Measurements from ENCODE around the gene RPTOR.

Gene RPTOR

GRCh38 chr17:80860101-80860671 is 315.5 kb downstream of the RPTOR start:
- DNase-seq (ENCODE audit: low spot score): no peak
- no peak overlapping the region for H3K4me3 ChIP-seq
- no peak overlapping the region for H3K27ac ChIP-seq

GRCh38 chr17:80860703-80861417 is 316.2 kb downstream of the RPTOR start:
- H3K27ac ChIP-seq: no peak overlapping the region
- TF ChIP-seq CTCF (IDR thresholded peaks at IDR 0.05): no peak
- no peak overlapping the region for H3K4me3 ChIP-seq
- no peak for DNase-seq (ENCODE audit: low spot score)

More at GRCh38 chr17:80860101-80860671, 315.5 kb downstream of the RPTOR start:
- TF ChIP-seq CTCF (IDR thresholded peaks at IDR 0.05): no peak

- TF ChIP-seq CTCF (IDR thresholded peaks at IDR 0.05): no peak
- Histone ChIP-seq H3K4me3 (no peak overlapping the region), H3K27ac (no peak overlapping the region)
- no peak for DNase-seq (ENCODE audit: low spot score)
Observed at GRCh38 chr17:80861418-80861815, 316.8 kb downstream of the RPTOR start.

DNA sequence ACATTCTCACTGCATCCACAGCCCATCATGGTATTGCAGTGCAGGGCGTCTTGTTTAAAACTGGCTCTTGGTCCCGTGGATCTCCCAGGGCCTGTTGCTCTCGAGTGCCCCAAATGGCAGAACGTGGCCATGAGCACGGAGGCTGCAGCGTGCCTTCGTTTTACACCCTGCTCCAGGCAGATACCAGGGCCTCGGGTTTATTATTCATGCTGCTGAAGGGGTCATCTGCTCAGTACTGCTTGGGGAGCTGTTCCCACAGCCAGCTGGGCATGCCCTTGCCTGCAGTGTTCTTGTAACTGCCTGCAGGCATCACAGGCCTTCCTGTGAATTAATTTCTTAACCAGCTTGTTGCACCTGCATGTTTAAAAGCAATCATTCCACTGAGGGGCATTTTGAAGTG is 317.3 kb downstream of the RPTOR start:
- Histone ChIP-seq H3K4me3 (no peak overlapping the region), H3K27ac (no peak overlapping the region)
- DNase-seq (ENCODE audit: low spot score): no peak
- TF ChIP-seq CTCF (IDR thresholded peaks at IDR 0.05): no peak

- H3K27ac ChIP-seq: no peak overlapping the region
- no peak for TF ChIP-seq CTCF (IDR thresholded peaks at IDR 0.05)
- no peak for DNase-seq (ENCODE audit: low spot score)
- H3K4me3 ChIP-seq: no peak overlapping the region
Observed at GRCh38 chr17:80862481-80862961, 317.9 kb downstream of the RPTOR start.

DNA sequence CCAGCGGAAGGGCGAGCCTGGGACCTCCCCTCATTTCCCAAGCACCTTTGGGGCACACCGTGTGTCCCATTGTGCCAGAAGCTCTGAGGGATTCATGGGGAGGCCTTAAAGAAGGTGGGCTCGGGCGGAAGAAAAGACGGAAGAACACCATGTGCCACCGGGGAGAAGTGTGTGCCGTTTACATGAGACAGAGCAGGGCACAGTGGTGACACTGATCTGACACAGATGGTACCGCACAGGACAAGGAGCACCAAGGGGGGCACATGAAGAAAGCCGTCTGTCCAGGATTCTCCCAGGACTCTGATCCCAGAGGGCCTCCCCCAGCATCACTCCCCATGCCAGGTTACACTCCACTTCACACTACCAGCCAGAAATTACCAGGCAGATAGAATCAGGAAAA is 318.3 kb downstream of the RPTOR start:
- H3K4me3 ChIP-seq: no peak overlapping the region
- DNase-seq (ENCODE audit: low spot score): no peak
- H3K27ac ChIP-seq: no peak overlapping the region
- TF ChIP-seq CTCF (IDR thresholded peaks at IDR 0.05): no peak

DNA sequence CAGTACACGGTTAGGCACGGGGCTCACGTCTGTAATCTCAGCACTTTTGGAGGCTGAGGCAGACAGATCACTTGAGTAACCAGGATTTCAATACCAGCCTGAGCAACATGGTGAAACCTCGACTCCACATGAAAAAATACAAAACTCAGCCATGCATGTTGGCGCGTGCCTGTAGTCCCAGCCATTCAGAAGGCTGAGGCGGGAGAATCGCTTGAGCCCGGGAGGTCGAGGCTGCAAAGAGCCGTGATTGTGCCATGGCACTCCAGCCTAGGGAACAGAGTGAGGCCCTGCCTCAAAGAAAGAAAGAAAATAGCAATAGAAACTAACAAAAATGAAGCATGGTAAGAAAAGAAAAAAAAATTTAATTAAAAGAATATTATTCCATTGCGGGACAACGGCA is 319.0 kb downstream of the RPTOR start:
- Histone ChIP-seq H3K27ac (no peak overlapping the region), H3K4me3 (no peak overlapping the region)
- DNase-seq (ENCODE audit: low spot score): no peak
- no peak for TF ChIP-seq CTCF (IDR thresholded peaks at IDR 0.05)

Data from coronary artery (tissue), 2 donors.